WTC11 (cell line): ENCODE measurements around the gene YWHAQ. TPM values are rescaled to one million over a fixed set of nuclear protein-coding genes. Genes with fewer than 3 reads are reported as not detected.

Experiments
- ATAC-seq: fragments of 200-7000 bp; cut with Tn5 transposase; 2 replicates; pipeline ENCODE4 v1.10.0; 2021; ENCODE audit warnings: mild to moderate bottlenecking, moderate library complexity
- CTCF ChIA-PET: fragments of 300-600 bp; sonication (Branson Sonifier 250); formaldehyde crosslinking; loops from one replicate; lab custom pipeline; 2021; ENCODE audit warnings: antibody characterized with exemption; lab: Charles Lee
- POLR2A ChIA-PET: fragments of 350-600 bp; sonication (Branson Sonifier 250); formaldehyde crosslinking; loops from one replicate; lab custom pipeline; 2021; ENCODE audit warnings: antibody characterized with exemption; lab: Charles Lee
- DNase-seq: peaks from one replicate; pipeline ENCODE4 v3.0.0; 2021; ENCODE audit warnings: low spot score
- H3K27ac Mint-ChIP-seq: 2 replicates; pipeline ENCODE4 v1.8.0; 2021; ENCODE audit warnings: mixed read lengths
- H3K27me3 Mint-ChIP-seq: 2 replicates; pipeline ENCODE4 v1.8.0; 2021; ENCODE audit warnings: low read depth, mild to moderate bottlenecking, moderate library complexity, mixed read lengths
- H3K36me3 Mint-ChIP-seq: 2 replicates; pipeline ENCODE4 v1.8.0; 2021; ENCODE audit warnings: mixed read lengths
- H3K4me1 Mint-ChIP-seq: 2 replicates; pipeline ENCODE4 v1.8.0; 2022; ENCODE audit warnings: mixed read lengths
- H3K4me3 Mint-ChIP-seq: 2 replicates; pipeline ENCODE4 v1.8.0; 2021; ENCODE audit warnings: mild to moderate bottlenecking, moderate library complexity, mixed read lengths
- H3K9me3 Mint-ChIP-seq: 2 replicates; pipeline ENCODE4 v1.8.0; 2021; ENCODE audit warnings: mixed read lengths
- ATF1 ChIP-seq: sonication (generic); formaldehyde crosslinking; IDR thresholded peaks from 2 replicates; pipeline ENCODE4 v1.8.1; 2023; ENCODE audit warnings: mild to moderate bottlenecking, moderate library complexity, missing genetic modification reagents
- E2F5 ChIP-seq: sonication (generic); formaldehyde crosslinking; IDR thresholded peaks from 2 replicates; pipeline ENCODE4 v1.8.1; 2022; ENCODE audit warnings: mild to moderate bottlenecking, moderate library complexity, missing genetic modification reagents
- ELF4 ChIP-seq: sonication (generic); formaldehyde crosslinking; IDR thresholded peaks from 2 replicates; pipeline ENCODE4 v1.8.1; 2022; ENCODE audit warnings: low read depth, mild to moderate bottlenecking, moderate library complexity, missing genetic modification reagents
- ESRRA ChIP-seq: sonication (generic); formaldehyde crosslinking; IDR thresholded peaks from 2 replicates; pipeline ENCODE4 v1.8.1; 2022; ENCODE audit warnings: mild to moderate bottlenecking, missing genetic modification reagents, borderline replicate concordance
- ETV6 ChIP-seq: sonication (generic); formaldehyde crosslinking; IDR thresholded peaks from 2 replicates; pipeline ENCODE4 v1.8.1; 2022; ENCODE audit warnings: mild to moderate bottlenecking, missing genetic modification reagents
- FOXP4 ChIP-seq: sonication (generic); formaldehyde crosslinking; IDR thresholded peaks from 2 replicates; pipeline ENCODE4 v1.8.0; 2022; ENCODE audit warnings: mild to moderate bottlenecking, missing genetic modification reagents
- GABPB1 ChIP-seq: sonication (generic); formaldehyde crosslinking; IDR thresholded peaks from 2 replicates; pipeline ENCODE4 v1.8.1; 2023; ENCODE audit warnings: mild to moderate bottlenecking, missing genetic modification reagents
- GRHL2 ChIP-seq: fragments of 250-450 bp; sonication (Bioruptor Pico); IDR thresholded peaks from 2 replicates; pipeline ENCODE4 v1.8.0; 2022; ENCODE audit warnings: mild to moderate bottlenecking, moderate library complexity; ENCODE audit not compliant: insufficient replicate concordance, severe bottlenecking
- HMGXB4 ChIP-seq: sonication (generic); formaldehyde crosslinking; IDR thresholded peaks from 2 replicates; pipeline ENCODE4 v1.8.1; 2023; ENCODE audit warnings: mild to moderate bottlenecking, moderate library complexity, missing genetic modification reagents
- IRF2 ChIP-seq: sonication (generic); formaldehyde crosslinking; IDR thresholded peaks from 2 replicates; pipeline ENCODE4 v1.8.0; 2022; ENCODE audit warnings: low read depth, missing genetic modification reagents, borderline replicate concordance
- KAT7 ChIP-seq: sonication (generic); formaldehyde crosslinking; IDR thresholded peaks from 2 replicates; pipeline ENCODE4 v1.8.1; 2023; ENCODE audit warnings: missing genetic modification reagents, mild to moderate bottlenecking, borderline replicate concordance
- MXD4 ChIP-seq: fragments of 250-450 bp; sonication (Bioruptor Pico); IDR thresholded peaks from 2 replicates; pipeline ENCODE4 v1.8.0; 2021; ENCODE audit warnings: mild to moderate bottlenecking, moderate library complexity, borderline replicate concordance
- NFE2L1 ChIP-seq: sonication (generic); formaldehyde crosslinking; IDR thresholded peaks from 2 replicates; pipeline ENCODE4 v1.8.1; 2023; ENCODE audit warnings: missing genetic modification reagents
- NFYB ChIP-seq: sonication (generic); formaldehyde crosslinking; conservative IDR thresholded peaks from 2 replicates; pipeline ENCODE4 v1.8.0; 2022; ENCODE audit warnings: low read depth, missing genetic modification reagents
- NR2C2 ChIP-seq: sonication (generic); formaldehyde crosslinking; IDR thresholded peaks from 2 replicates; pipeline ENCODE4 v1.8.0; 2022; ENCODE audit warnings: mild to moderate bottlenecking, missing genetic modification reagents
- PREB ChIP-seq: sonication (generic); formaldehyde crosslinking; IDR thresholded peaks from 2 replicates; pipeline ENCODE4 v1.8.1; 2022; ENCODE audit warnings: mild to moderate bottlenecking, missing genetic modification reagents, moderate library complexity, borderline replicate concordance
- RELA ChIP-seq: sonication (generic); formaldehyde crosslinking; IDR thresholded peaks from 2 replicates; pipeline ENCODE4 v1.8.1; 2022; ENCODE audit warnings: missing genetic modification reagents, mild to moderate bottlenecking, borderline replicate concordance
- SMAD4 ChIP-seq: sonication (generic); formaldehyde crosslinking; IDR thresholded peaks from 2 replicates; pipeline ENCODE4 v1.8.0; 2022; ENCODE audit warnings: mild to moderate bottlenecking, missing genetic modification reagents
- SP1 ChIP-seq: sonication (generic); formaldehyde crosslinking; conservative IDR thresholded peaks from 2 replicates; pipeline ENCODE4 v1.8.1; 2022; ENCODE audit warnings: missing genetic modification reagents
- ZNF121 ChIP-seq: sonication (generic); formaldehyde crosslinking; IDR thresholded peaks from 2 replicates; pipeline ENCODE4 v1.8.0; 2023; ENCODE audit warnings: missing genetic modification reagents
- ZNF232 ChIP-seq: sonication (generic); formaldehyde crosslinking; IDR thresholded peaks from 2 replicates; pipeline ENCODE4 v1.8.0; 2022; ENCODE audit warnings: mild to moderate bottlenecking, missing genetic modification reagents
- ZNF512 ChIP-seq: sonication (generic); formaldehyde crosslinking; IDR thresholded peaks from 2 replicates; pipeline ENCODE4 v1.8.1; 2022; ENCODE audit warnings: missing genetic modification reagents, borderline replicate concordance
- ZNF671 ChIP-seq: fragments of 250-450 bp; sonication (Bioruptor Pico); IDR thresholded peaks from 2 replicates; pipeline ENCODE4 v1.8.0; 2021; ENCODE audit warnings: mild to moderate bottlenecking
- total RNA-seq: library from RNA; stranded (reverse); gene quantifications from 3 replicates; pipeline ENCODE4 v1.2.3, GENCODE V29; 2021

The YWHAQ gene
- total RNA-seq, 1 experiment from 2014 or later, result 395 TPM

- TF ChIP-seq NR2C2, result no peak
- no peak for TF ChIP-seq MXD4 (CRISPR knock-in tag)
- TF ChIP-seq E2F5 (CRISPR knock-in tag), result no peak
- no peak for TF ChIP-seq ELF4
- TF ChIP-seq ESRRA (CRISPR knock-in tag), result no peak
- TF ChIP-seq, all 79 proteins: peak for 0
Observed at GRCh38 chr2:9558948-9559381, 71.8 kb downstream of the YWHAQ start (continued).

GRCh38 chr2:9556121-9556743, 74.6 kb downstream of the YWHAQ start:
- Mint-ChIP-seq H3K36me3 (peaks cover 4% of the 10 kb centered on the region), H3K4me3 (peak overlapping the region; percentile 96), H3K9me3 (no peaks in the 10 kb centered on the region), H3K27ac (peak overlapping the region; percentile 97), H3K4me1 (peaks cover 30% of the 10 kb centered on the region), H3K27me3 (no peaks in the 10 kb centered on the region)
- ATAC-seq, result peak; percentile 48
- ChIA-PET POLR2A (interaction anchor here (0.6 to 2.8 kb wide), 5 partner anchors 12 to 287 kb away, joined by 3 to 46 read pairs (median 4); partner anchors contain the start of genes IAH1, TAF1B and YWHAQ), CTCF (interaction anchor here (0.6 to 2.3 kb wide), 18 partner anchors 8 to 893 kb away, joined by 3 to 33 read pairs (median 4); partner anchors contain the start of gene YWHAQ)
- TF ChIP-seq SMAD4 (0 out of 2 replicates have a peak, but pooled peaks have one; percentile 43), ZNF512 (no peak)
- DNase-seq, result no peak

DNA sequence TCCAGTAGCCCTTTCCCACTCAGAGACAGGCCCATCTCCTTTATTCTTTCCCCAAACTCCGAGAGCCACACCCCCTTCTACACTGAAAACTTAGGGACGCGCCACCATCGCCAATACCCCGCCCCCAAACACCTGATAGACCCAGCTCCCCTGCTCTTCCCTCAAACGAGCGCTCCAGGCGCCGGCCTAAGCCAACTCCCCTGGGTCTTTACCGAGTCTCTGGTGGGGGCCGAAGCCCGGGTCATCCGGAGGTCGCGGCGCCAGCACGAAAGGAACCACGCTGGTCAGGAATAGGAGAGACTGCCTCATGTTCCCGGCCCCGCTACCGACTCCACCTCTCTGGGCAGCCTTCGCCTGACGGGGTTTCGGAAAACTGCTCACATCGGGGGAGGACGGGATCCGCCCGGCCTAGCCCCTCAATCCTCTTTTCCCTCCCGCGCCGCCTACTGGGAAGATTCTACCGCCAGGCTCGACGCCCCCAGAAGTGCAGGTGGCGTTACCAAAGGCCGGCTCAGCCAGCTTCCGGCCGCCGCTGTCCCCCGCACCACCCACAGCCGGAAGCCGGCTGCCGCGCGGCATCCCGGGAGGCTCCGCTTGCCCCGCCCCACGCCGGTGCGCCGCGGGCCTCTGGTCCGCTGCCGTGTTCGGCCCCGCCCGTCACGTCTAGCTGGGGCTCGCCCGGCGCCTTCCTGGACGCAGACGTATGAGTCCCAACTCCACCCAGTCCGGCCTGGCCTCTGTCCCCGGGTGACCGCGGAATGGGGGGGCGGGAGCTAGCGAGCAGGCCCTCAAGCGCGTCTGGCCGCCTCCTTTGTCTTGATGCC, 75.3 kb downstream of the YWHAQ start, which contains the start of gene ADAM17:
Gene ADAM17, minus strand, starts transcription at position 534 of the 824 bp plus-strand sequence. Its CDS starts 225 bp downstream, at position 309.
- ATAC-seq (peak; percentile 94), DNase-seq (peak; percentile 92)
- H3K9me3 Mint-ChIP-seq, result no peaks in the 10 kb centered on the region
- peaks cover 4% of the 10 kb centered on the region for H3K36me3 Mint-ChIP-seq
- ChIA-PET POLR2A (interaction anchor here (0.6 to 2.8 kb wide), 12 partner anchors 9 to 288 kb away, joined by 3 to 46 read pairs (median 4); partner anchors contain the start of genes IAH1, TAF1B and YWHAQ), CTCF (interaction anchor here (0.7 to 2.3 kb wide), 17 partner anchors 9 to 416 kb away, joined by 3 to 33 read pairs (median 3); partner anchors contain the start of gene YWHAQ)
- peak within 1 kb of the TSS; percentile 96 for H3K4me3 Mint-ChIP-seq
- H3K27ac Mint-ChIP-seq, result peak within 1 kb of the TSS; percentile 97
- no peaks in the 10 kb centered on the region for H3K27me3 Mint-ChIP-seq
- H3K4me1 Mint-ChIP-seq, result peaks cover 30% of the 10 kb centered on the region
- 0 out of 2 replicates have a peak, but pooled peaks have one; percentile 80 for TF ChIP-seq PREB
- TF ChIP-seq GABPB1, result peak; percentile 68
- 0 out of 2 replicates have a peak, but pooled peaks have one; percentile 65 for TF ChIP-seq ATF1
- peak; percentile 96 for TF ChIP-seq SP1
- peak; percentile 30 for TF ChIP-seq NFYB (CRISPR knock-in tag)
- TF ChIP-seq E2F5 (CRISPR knock-in tag), result peak; percentile 49; the same call in 1 of the 2 replicates
- TF ChIP-seq ZNF121 (CRISPR knock-in tag), result no peak
- TF ChIP-seq GRHL2 (CRISPR knock-in tag), result no peak
- 0 out of 2 replicates have a peak, but pooled peaks have one; percentile 36 for TF ChIP-seq NFE2L1 (CRISPR knock-in tag)
- no peak for TF ChIP-seq IRF2
- peak; percentile 86; the same call in 1 of the 2 replicates for TF ChIP-seq KAT7 (CRISPR knock-in tag)
- peak; percentile 87 for TF ChIP-seq ETV6 (CRISPR knock-in tag)
- TF ChIP-seq RELA (CRISPR knock-in tag), result no peak
- TF ChIP-seq HMGXB4 (CRISPR knock-in tag), result peak; percentile 89
- no peak for TF ChIP-seq ZNF671 (CRISPR knock-in tag)
- TF ChIP-seq ZNF232 (CRISPR knock-in tag), result peak; percentile 75; the same call in 1 of the 2 replicates
- peak; percentile 73 for TF ChIP-seq FOXP4
